Measurements from ENCODE around the gene FOXL1.

The FOXL1 gene

GRCh38 chr16:86578061-86578599 lies at the start of gene FOXL1:
TSS of gene FOXL1 (plus strand) at chr16:86578549. CDS start at chr16:86578724, 175 bp downstream.
- H3K4me3 ChIP-seq (ENCODE audit: low read depth, low read length): peak within 1 kb of the TSS; percentile 24

- no peak overlapping the region for H3K4me3 ChIP-seq (ENCODE audit: low read depth, low read length)
Measured at GRCh38 chr16:86529160-86529559, 49.2 kb upstream of the FOXL1 start.

- H3K4me3 ChIP-seq (ENCODE audit: low read depth, low read length): no peak overlapping the region
Measured at GRCh38 chr16:86530251-86531190, 47.8 kb upstream of the FOXL1 start.

- H3K4me3 ChIP-seq (ENCODE audit: low read depth, low read length): no peak overlapping the region
Measured at GRCh38 chr16:86531191-86531545, 47.2 kb upstream of the FOXL1 start.

GRCh38 chr16:86531641-86532525 lies 46.5 kb upstream of the FOXL1 start:
- no peak overlapping the region for H3K4me3 ChIP-seq (ENCODE audit: low read depth, low read length)

- no peak overlapping the region for H3K4me3 ChIP-seq (ENCODE audit: low read depth, low read length)
Measured at GRCh38 chr16:86532526-86532815, 45.9 kb upstream of the FOXL1 start.

- no peak overlapping the region for H3K4me3 ChIP-seq (ENCODE audit: low read depth, low read length)
Measured at GRCh38 chr16:86533076-86533475, 45.3 kb upstream of the FOXL1 start.

GRCh38 chr16:86533767-86534351 lies 44.5 kb upstream of the FOXL1 start:
- no peak overlapping the region for H3K4me3 ChIP-seq (ENCODE audit: low read depth, low read length)

GRCh38 chr16:86534779-86535615 lies 43.4 kb upstream of the FOXL1 start:
- no peak overlapping the region for H3K4me3 ChIP-seq (ENCODE audit: low read depth, low read length)

- no peak overlapping the region for H3K4me3 ChIP-seq (ENCODE audit: low read depth, low read length)
Measured at GRCh38 chr16:86536621-86537020, 41.7 kb upstream of the FOXL1 start.

- H3K4me3 ChIP-seq (ENCODE audit: low read depth, low read length): no peak overlapping the region
Measured at GRCh38 chr16:86537486-86537885, 40.9 kb upstream of the FOXL1 start.

GRCh38 chr16:86538196-86538780 lies 40.1 kb upstream of the FOXL1 start:
- H3K4me3 ChIP-seq (ENCODE audit: low read depth, low read length): no peak overlapping the region

GRCh38 chr16:86540894-86541293 lies 37.5 kb upstream of the FOXL1 start:
- no peak overlapping the region for H3K4me3 ChIP-seq (ENCODE audit: low read depth, low read length)

GRCh38 chr16:86541560-86541959 lies 36.8 kb upstream of the FOXL1 start:
- H3K4me3 ChIP-seq (ENCODE audit: low read depth, low read length): no peak overlapping the region

GRCh38 chr16:86542756-86543750 lies 35.3 kb upstream of the FOXL1 start:
- no peak overlapping the region for H3K4me3 ChIP-seq (ENCODE audit: low read depth, low read length)

GRCh38 chr16:86545481-86545880 lies 32.9 kb upstream of the FOXL1 start:
- H3K4me3 ChIP-seq (ENCODE audit: low read depth, low read length): no peak overlapping the region

GRCh38 chr16:86545954-86546637 lies 32.3 kb upstream of the FOXL1 start:
- H3K4me3 ChIP-seq (ENCODE audit: low read depth, low read length): no peak overlapping the region

GRCh38 chr16:86546638-86547013 lies 31.7 kb upstream of the FOXL1 start:
- H3K4me3 ChIP-seq (ENCODE audit: low read depth, low read length): no peak overlapping the region

Measured in iPS-11a (cell line).